Measurements from ENCODE around the gene AVEN.

DNA sequence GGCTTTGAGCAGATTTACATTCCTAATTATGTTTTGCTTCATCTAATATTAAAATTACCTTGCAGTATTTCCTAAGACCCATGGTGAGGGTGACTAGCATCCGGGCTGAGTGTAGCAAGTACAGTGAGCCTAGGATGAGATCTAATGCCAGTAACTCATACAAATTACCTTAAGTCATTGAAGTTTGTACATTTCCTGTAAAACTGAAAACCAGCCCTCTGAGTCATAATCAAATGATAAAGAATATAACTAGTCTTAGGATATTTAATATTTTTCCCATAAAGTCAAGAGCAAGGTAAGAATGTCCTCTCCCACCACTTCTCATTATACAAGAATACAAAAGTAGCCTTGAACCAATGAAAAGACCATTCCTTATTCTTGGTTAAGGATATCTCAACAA lies 125.5 kb downstream of the AVEN start:
- no peak for TF ChIP-seq CTCF (conservative IDR thresholded peaks at IDR 0.05; ENCODE audit: low read depth, low read length)
- TF ChIP-seq EZH2 (IDR thresholded peaks at IDR 0.05; ENCODE audit: borderline replicate concordance, low read depth, low read length, poor library complexity, severe bottlenecking), result no peak
